Thyroid gland (tissue), 4 donors: Measurements from ENCODE around the gene HECW1.

Source experiments
- CTCF ChIP-seq, 6 experiments: fragments of 200-600 bp in 3 of 6; fragments of 450-650 bp in 3 of 6; sonication (generic) in 3 of 6; IDR thresholded peaks; one replicate each; pipeline ENCODE4 v1.5.1; 2016 to 2019; ENCODE audit warnings: antibody characterized with exemption in 6 of 6, mild to moderate bottlenecking in 2 of 6, inconsistent platforms in 1 of 6, moderate library complexity in 1 of 6
- POLR2A ChIP-seq, 2 donors: fragments of 450-650 bp; IDR thresholded peaks; one replicate each; pipeline ENCODE4 v1.6.1; 2017; ENCODE audit warnings: antibody characterized with exemption in 2 of 2, mild to moderate bottlenecking in 2 of 2, moderate library complexity in 1 of 2

- TF ChIP-seq CTCF (IDR thresholded peaks at IDR 0.05), result no peak
- no peak for TF ChIP-seq POLR2A (IDR thresholded peaks at IDR 0.05)
These were observed 119.9 kb downstream of the HECW1 start for GRCh38 chr7:43232366-43232765.
